Fibroblast of mammary gland (primary cell): ENCODE results near the gene COL26A1.

Experiments used
- DNase-seq: peaks from one replicate; pipeline ENCODE4 v3.0.0-alpha.2; 2010; ENCODE audit warnings: low read depth
- H3K4me3 ChIP-seq: 2 replicates; pipeline ENCODE4 v1.5.1; 2011; ENCODE audit warnings: low read depth, mild to moderate bottlenecking, low read length, moderate library complexity; ENCODE audit not compliant: control insufficient read depth
- CTCF ChIP-seq: conservative IDR thresholded peaks from 2 replicates; pipeline ENCODE4 v1.5.1; 2011; ENCODE audit warnings: low read depth, low read length, inconsistent platforms; ENCODE audit not compliant: control insufficient read depth, insufficient read depth

The COL26A1 gene

GRCh38 chr7:101395376-101395775 lies 32.7 kb downstream of the COL26A1 start:
- DNase-seq: no peak
- TF ChIP-seq CTCF: no peak
- no peak overlapping the region for H3K4me3 ChIP-seq

- DNase-seq: no peak
- no peak for TF ChIP-seq CTCF
- no peak overlapping the region for H3K4me3 ChIP-seq
These were observed 34.6 kb downstream of the COL26A1 start for GRCh38 chr7:101397243-101397642.

GRCh38 chr7:101397770-101398324 lies 35.2 kb downstream of the COL26A1 start:
- no peak overlapping the region for H3K4me3 ChIP-seq
- no peak for DNase-seq
- TF ChIP-seq CTCF: no peak

GRCh38 chr7:101398396-101399289 lies 36.0 kb downstream of the COL26A1 start:
- H3K4me3 ChIP-seq: no peak overlapping the region
- no peak for TF ChIP-seq CTCF
- no peak for DNase-seq

- no peak for TF ChIP-seq CTCF
- no peak overlapping the region for H3K4me3 ChIP-seq
- peak; percentile 33 for DNase-seq
These were observed 37.1 kb downstream of the COL26A1 start for GRCh38 chr7:101399759-101400158.

- DNase-seq: no peak
- TF ChIP-seq CTCF: no peak
- no peak overlapping the region for H3K4me3 ChIP-seq
These were observed 38.1 kb downstream of the COL26A1 start for GRCh38 chr7:101400751-101401150.
